Mammary epithelial cell (primary cell): ENCODE results near the gene EEFSEC.

Experiments
- EZH2 ChIP-seq: IDR thresholded peaks from 2 replicates; pipeline ENCODE4 v1.6.1; 2012; ENCODE audit warnings: low read length, inconsistent platforms, borderline replicate concordance
- TF ChIP-seq, protein P1 (sequence below), 2 donors: IDR thresholded peaks in 1 of 2; conservative IDR thresholded peaks in 1 of 2; 2 replicates each; pipeline ENCODE4 v1.5.1; 2011 to 2012; ENCODE audit warnings: inconsistent platforms in 2 of 2, low read length in 2 of 2, mild to moderate bottlenecking in 2 of 2, control low read depth in 1 of 2, low read depth in 1 of 2; ENCODE audit not compliant: insufficient read depth in 1 of 2; ENCODE audit errors: extremely low read depth in 1 of 2

DNA sequence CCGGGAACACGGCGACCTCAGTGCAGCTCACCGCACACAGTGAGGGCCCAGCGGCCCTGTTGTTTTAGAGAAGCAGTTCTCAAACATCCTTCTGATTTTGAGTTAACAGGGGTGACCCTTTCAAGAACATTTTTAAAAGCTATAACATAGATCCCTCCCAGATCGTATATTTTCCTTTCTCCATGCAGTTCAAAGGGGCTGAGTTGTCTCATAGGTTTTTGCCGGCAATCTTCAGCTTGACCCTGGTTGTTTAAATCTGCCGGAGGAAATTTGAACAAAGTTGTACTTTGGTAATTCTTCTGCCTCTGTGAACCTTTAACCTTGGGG, 14.3 kb downstream of the EEFSEC start:
- TF ChIP-seq, protein P1, sequence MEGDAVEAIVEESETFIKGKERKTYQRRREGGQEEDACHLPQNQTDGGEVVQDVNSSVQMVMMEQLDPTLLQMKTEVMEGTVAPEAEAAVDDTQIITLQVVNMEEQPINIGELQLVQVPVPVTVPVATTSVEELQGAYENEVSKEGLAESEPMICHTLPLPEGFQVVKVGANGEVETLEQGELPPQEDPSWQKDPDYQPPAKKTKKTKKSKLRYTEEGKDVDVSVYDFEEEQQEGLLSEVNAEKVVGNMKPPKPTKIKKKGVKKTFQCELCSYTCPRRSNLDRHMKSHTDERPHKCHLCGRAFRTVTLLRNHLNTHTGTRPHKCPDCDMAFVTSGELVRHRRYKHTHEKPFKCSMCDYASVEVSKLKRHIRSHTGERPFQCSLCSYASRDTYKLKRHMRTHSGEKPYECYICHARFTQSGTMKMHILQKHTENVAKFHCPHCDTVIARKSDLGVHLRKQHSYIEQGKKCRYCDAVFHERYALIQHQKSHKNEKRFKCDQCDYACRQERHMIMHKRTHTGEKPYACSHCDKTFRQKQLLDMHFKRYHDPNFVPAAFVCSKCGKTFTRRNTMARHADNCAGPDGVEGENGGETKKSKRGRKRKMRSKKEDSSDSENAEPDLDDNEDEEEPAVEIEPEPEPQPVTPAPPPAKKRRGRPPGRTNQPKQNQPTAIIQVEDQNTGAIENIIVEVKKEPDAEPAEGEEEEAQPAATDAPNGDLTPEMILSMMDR (conservative IDR thresholded peaks at IDR 0.05 in 1 of 2, IDR thresholded peaks at IDR 0.05 in 1 of 2; ENCODE audit: extremely low read depth in 1 of 2, insufficient read depth in 1 of 2, low read depth in 1 of 2, low read length in 2 of 2), result no peak
- no peak for TF ChIP-seq EZH2
